ENCODE results near the gene ZEB2. TPM values are rescaled to one million over a fixed set of nuclear protein-coding genes. Genes with fewer than 3 reads are reported as not detected.

The ZEB2 gene
- total RNA-seq, 2 donors from 2014 or later = 49.5 to 61.1 TPM

DNA sequence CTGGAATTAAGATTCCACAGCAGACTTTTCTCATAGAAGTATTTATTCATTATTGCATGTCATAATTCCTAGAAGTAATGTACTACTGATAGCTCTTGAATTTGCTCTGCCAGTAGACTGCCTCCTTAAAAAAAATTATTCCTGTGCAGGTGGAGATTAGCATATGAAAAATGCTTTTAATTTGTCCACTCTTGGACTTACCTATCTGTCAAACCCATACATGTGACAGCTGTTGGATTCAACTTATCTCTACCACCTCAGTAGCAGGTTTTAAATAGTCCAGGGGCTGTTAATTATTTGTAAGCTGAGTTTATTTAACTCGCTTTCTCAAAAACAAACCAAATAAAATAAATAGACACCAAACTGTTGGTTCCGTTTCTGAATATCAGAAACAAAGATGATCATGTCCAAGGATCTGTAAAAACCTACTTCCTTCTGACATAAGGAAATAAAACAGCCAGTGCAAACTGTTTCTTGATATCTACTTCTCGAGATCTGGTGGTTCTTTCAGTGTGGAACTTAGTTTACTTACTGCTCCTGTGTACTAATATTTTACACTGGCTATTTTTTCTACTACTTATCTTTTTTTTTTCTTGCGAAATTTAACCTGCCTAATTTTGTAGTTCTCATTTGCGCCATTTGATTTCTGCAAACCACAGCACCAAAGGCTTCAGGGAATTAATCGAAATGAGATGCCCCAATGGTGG is 44.2 kb downstream of the ZEB2 start:
- Mint-ChIP-seq H3K4me1 (peaks cover 4% of the 10 kb centered on the region), H3K27me3 (peaks cover 7% of the 10 kb centered on the region), H3K27ac (no peak overlapping the region), H3K4me3 (no peak overlapping the region), H3K36me3 (ENCODE audit: low read depth) (no peaks in the 10 kb centered on the region)
- DNase-seq = no peak
- no peak for ATAC-seq
- no peaks in the 10 kb centered on the region for H3K9me3 ChIP-seq (ENCODE audit: control insufficient read depth, low read length, poor library complexity, severe bottlenecking)

DNA sequence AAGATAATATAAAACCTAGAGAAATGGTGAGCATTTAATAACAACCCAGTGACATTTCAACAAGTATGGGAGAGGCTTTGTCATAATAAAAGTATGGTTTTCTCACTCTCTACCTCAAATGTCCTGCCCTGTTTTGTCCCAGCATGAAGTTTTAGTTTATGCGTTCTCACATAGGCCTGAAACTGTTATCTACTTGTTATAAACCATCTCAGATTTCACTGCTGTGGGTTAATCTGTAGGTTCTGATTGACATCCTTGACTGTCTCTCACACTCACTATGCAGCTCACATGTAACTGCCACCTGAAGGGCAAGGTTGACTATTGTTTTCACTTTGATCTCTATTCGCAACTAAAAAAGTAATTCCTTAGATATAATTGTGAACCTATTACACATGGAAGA is 44.9 kb downstream of the ZEB2 start:
- peaks cover 7% of the 10 kb centered on the region for H3K27me3 Mint-ChIP-seq
- DNase-seq (no peak), ATAC-seq (no peak)
- H3K27ac Mint-ChIP-seq = no peak overlapping the region
- H3K4me3 Mint-ChIP-seq = no peak overlapping the region
- H3K9me3 ChIP-seq (ENCODE audit: control insufficient read depth, low read length, poor library complexity, severe bottlenecking) = no peaks in the 10 kb centered on the region
- H3K36me3 Mint-ChIP-seq (ENCODE audit: low read depth) = no peaks in the 10 kb centered on the region
- peaks cover 4% of the 10 kb centered on the region for H3K4me1 Mint-ChIP-seq

DNA sequence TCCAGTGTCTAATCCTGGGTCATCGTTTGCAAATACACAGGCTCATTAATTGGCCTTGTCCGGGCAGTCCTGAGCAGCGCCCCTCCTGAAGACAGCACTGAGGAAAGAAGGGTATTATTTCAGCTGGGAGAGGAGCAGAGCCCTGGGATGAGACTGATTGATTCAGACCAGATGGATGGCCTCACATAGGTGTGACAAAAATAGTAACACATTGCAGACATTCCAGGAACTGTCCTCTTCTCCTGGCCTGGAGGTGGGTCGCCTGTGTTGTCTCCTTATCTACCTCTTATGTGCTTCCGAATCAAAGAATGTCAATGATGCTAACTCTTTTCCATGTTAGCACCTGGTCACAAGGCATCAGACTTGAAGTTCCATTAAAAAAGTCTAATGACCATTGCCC is 45.9 kb downstream of the ZEB2 start:
- H3K36me3 Mint-ChIP-seq (ENCODE audit: low read depth) = no peaks in the 10 kb centered on the region
- no peak overlapping the region for H3K4me3 Mint-ChIP-seq
- H3K4me1 Mint-ChIP-seq = peaks cover 4% of the 10 kb centered on the region
- peaks cover 7% of the 10 kb centered on the region for H3K27me3 Mint-ChIP-seq
- H3K27ac Mint-ChIP-seq = no peak overlapping the region
- no peak for DNase-seq
- no peak for ATAC-seq
- no peaks in the 10 kb centered on the region for H3K9me3 ChIP-seq (ENCODE audit: control insufficient read depth, low read length, poor library complexity, severe bottlenecking)

DNA sequence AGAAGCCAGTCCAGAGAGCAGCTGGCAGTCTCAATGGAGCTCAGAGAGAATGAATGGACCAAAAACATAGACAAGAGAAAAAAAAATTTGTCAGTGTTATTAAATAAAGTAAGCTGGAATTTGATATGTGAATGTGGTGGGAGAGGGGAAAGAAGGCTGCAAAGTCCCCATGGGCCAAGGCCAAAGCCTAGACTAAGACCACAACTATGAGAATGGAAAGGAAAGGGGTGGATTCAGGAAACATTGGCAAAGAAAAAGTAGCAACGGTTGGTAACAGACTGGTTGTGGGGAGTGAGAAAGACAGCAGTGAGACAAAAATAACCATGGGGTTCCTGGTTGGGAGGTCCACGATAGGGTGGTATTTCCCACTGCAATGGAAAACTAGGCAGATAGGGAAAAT is 47.0 kb downstream of the ZEB2 start:
- no peak for ATAC-seq
- H3K4me1 Mint-ChIP-seq = peaks cover 5% of the 10 kb centered on the region

DNA sequence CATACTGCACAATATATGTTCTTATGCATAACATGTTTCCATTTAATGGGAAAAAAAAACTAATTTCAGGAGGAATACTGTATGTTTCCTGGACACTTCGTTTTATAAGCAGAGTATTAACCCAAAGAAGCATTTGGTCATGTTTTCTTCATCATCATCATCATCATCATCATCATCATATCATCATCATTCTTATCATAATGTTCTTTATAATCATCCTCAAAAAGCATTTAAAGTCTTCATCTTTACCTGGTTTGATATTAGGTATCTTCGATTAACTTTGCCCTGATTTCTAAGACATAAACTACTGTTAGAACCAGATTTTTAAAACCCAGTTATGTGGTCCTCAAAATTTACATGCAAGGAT is 47.9 kb downstream of the ZEB2 start:
- H3K36me3 Mint-ChIP-seq (ENCODE audit: low read depth) = no peaks in the 10 kb centered on the region
- DNase-seq = no peak
- H3K9me3 ChIP-seq (ENCODE audit: control insufficient read depth, low read length, poor library complexity, severe bottlenecking) = no peaks in the 10 kb centered on the region
- H3K27me3 Mint-ChIP-seq = peaks cover 14% of the 10 kb centered on the region
- no peak overlapping the region for H3K27ac Mint-ChIP-seq
- peaks cover 8% of the 10 kb centered on the region for H3K4me1 Mint-ChIP-seq
- no peak for ATAC-seq
- no peak overlapping the region for H3K4me3 Mint-ChIP-seq

More for the DNA sequence above, 47.0 kb downstream of the ZEB2 start:
- Mint-ChIP-seq H3K4me3 (no peak overlapping the region), H3K27me3 (peaks cover 14% of the 10 kb centered on the region), H3K27ac (no peak overlapping the region), H3K36me3 (ENCODE audit: low read depth) (no peaks in the 10 kb centered on the region)
- no peak for DNase-seq
- H3K9me3 ChIP-seq (ENCODE audit: control insufficient read depth, low read length, poor library complexity, severe bottlenecking) = no peaks in the 10 kb centered on the region

DNA sequence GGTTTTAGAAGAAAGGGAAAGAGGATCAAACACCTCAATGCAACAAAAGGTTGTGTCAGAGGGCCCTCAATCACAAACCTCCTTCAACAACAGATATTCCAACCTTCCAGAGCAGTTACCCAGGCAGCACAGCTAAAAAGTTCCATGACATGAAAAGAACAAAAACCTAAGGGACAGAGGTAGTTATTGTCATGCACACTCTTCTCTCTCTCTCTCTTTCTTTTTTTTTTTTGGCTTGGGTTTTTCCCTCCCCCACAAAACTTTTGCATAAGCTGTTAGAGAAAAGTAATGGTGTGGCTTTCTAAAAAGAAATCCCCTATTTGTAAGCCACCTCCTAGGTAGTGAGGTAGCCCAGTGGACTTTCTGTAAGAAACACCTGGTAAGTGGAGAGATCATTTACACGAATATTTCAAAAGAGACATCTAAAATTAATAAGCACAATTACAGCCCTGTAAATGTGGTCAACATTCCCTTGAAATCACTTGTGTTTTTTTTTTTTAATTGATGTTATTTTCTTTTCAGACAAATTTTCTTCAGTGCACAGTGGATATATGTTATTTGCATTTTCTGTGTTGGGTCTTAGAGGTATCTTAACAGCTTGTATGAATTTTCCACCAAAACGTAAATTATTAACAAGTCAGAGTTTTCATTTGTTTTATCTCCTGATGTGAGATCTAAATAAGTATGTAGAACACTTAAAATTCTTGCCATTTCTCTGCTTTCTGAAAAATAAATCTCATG is 48.4 kb downstream of the ZEB2 start:
- Mint-ChIP-seq H3K4me1 (peaks cover 8% of the 10 kb centered on the region), H3K27ac (no peak overlapping the region), H3K4me3 (peak overlapping the region; percentile 31), H3K27me3 (peaks cover 14% of the 10 kb centered on the region), H3K36me3 (ENCODE audit: low read depth) (no peaks in the 10 kb centered on the region)
- no peak for DNase-seq
- no peaks in the 10 kb centered on the region for H3K9me3 ChIP-seq (ENCODE audit: control insufficient read depth, low read length, poor library complexity, severe bottlenecking)
- ATAC-seq = peak; percentile 79

DNA sequence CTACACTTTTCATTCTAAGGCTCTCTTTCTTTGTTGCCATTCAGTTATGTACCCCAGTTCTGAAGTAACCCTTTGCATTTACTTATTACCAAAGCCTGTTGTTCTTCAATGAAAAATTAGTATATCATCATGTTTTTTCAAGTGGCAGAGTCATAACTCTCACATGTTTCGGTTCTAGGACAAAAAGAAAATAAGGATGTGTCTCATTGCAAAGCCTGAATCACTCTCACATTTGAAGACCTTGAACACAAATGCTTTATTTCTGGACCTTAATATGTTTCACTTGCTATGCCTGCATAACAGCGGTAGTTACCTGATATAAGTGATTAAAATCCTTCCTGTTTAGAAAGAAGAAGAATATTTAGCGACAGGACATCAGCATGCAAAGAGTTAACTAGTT is 49.1 kb downstream of the ZEB2 start:
- Mint-ChIP-seq H3K27me3 (peaks cover 14% of the 10 kb centered on the region), H3K36me3 (ENCODE audit: low read depth) (no peaks in the 10 kb centered on the region), H3K27ac (no peak overlapping the region), H3K4me1 (peaks cover 8% of the 10 kb centered on the region), H3K4me3 (no peak overlapping the region)
- ATAC-seq = no peak
- H3K9me3 ChIP-seq (ENCODE audit: control insufficient read depth, low read length, poor library complexity, severe bottlenecking) = no peaks in the 10 kb centered on the region
- DNase-seq = no peak

DNA sequence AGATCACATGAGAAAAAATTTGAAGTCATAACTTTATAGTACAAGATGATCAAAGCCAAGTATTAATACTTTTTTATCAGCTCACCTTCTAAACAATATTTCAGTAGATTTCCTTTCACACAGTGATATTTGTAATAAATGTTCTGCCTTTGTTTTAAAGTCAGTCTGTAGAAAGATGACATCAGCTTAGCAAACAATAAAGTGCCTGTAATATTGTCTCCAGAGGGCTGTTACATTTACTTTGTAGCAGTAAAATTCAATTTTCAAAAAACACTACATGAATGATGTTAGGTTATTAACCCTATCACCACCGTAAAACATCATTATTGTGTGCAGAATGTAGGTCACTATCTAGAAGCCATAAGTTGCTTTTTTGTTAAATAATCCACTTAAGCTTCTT is 49.6 kb downstream of the ZEB2 start:
- no peaks in the 10 kb centered on the region for H3K9me3 ChIP-seq (ENCODE audit: control insufficient read depth, low read length, poor library complexity, severe bottlenecking)
- no peak for DNase-seq
- Mint-ChIP-seq H3K27me3 (peaks cover 14% of the 10 kb centered on the region), H3K4me1 (peaks cover 8% of the 10 kb centered on the region), H3K4me3 (no peak overlapping the region), H3K27ac (no peak overlapping the region), H3K36me3 (ENCODE audit: low read depth) (no peaks in the 10 kb centered on the region)
- ATAC-seq = no peak

DNA sequence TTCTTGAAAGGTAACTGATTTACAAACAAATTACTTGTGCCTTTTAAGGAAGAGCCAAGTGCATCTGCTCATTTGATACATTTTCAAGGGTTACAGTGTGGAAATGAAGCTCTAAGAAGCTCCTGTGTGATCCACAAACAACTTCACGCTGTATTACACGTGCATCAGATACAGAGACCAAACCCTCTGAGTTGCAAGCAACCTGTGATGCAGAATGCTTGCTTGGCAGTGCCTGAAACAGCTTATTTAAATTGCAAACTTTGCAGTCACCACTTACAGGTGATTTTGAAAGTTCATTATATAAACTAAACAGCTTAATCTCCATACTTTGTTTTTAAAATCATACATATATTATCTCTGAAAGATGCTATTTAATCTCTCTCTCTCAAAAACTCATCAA is 50.1 kb downstream of the ZEB2 start:
- Mint-ChIP-seq H3K27me3 (peaks cover 14% of the 10 kb centered on the region), H3K4me3 (no peak overlapping the region), H3K36me3 (ENCODE audit: low read depth) (no peaks in the 10 kb centered on the region), H3K4me1 (peaks cover 8% of the 10 kb centered on the region), H3K27ac (no peak overlapping the region)
- no peaks in the 10 kb centered on the region for H3K9me3 ChIP-seq (ENCODE audit: control insufficient read depth, low read length, poor library complexity, severe bottlenecking)
- ATAC-seq (no peak), DNase-seq (no peak)

DNA sequence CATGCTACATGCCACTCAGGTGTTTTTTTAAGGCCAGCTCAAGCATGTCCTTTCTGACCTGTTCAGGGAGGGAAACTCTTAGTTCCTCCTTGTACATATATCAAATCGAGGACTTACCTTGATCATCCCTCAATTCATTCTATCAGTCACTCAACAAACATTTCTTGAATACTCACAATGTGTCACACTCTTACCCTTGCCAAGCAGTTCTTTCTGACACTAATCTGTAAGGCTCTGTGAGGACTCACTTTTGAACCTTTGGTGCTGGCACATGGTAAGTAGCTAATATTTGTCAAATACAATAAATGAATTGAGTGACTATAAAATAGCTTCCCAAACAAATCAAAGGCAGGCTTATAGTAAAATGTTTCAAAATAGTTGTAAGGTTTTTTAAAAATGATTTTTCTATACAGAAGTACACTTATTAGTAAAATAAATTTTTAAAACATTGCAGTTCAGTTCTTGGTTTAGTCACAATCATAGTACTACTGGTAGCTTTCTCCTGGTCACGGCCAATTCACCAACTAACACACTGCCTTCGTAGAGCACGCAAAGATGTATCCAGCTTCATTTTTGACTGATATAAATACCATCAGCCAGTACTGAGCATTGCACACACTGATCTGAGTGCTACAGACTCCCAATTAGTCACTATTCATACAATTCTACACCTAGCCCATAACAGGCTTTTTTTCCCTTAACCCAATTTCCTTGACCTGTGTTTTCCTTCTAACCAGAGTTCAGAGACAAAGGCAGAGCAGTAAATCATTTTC is 50.9 kb downstream of the ZEB2 start:
- peaks cover 8% of the 10 kb centered on the region for H3K4me1 Mint-ChIP-seq
- ATAC-seq (no peak), DNase-seq (no peak)
- H3K27ac Mint-ChIP-seq = no peak overlapping the region
- H3K4me3 Mint-ChIP-seq = no peak overlapping the region
- no peaks in the 10 kb centered on the region for H3K36me3 Mint-ChIP-seq (ENCODE audit: low read depth)
- H3K27me3 Mint-ChIP-seq = peaks cover 14% of the 10 kb centered on the region
- H3K9me3 ChIP-seq (ENCODE audit: control insufficient read depth, low read length, poor library complexity, severe bottlenecking) = no peaks in the 10 kb centered on the region

DNA sequence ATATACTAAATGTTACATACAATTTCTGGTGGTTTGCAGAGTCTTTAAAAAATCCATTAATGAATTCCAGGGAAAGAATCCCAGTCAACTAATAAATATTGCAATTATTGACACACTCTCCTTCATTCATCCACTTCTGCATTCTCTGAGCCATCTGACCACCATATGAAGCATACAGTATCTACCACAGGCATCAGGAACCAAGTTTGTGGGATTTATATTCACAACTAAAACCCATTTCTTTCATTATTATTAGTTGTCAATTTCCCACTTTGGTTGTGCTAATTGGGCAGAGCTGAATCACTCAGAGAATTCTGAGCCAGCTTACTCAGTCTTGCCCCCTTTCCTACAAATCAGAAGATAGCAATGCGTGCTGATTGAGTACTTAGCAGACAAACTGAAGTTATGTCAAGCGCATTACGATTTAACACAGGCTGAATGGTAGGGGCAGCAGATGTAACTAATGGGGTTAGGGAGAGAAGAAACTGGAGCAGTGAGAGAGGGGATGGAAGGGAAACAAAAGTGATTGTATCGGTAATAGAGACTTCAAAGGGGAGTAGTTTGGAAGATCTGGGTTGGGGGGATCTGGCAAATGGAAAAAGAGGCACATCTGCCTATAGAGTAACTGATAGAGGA is 52.3 kb downstream of the ZEB2 start:
- DNase-seq (no peak), ATAC-seq (no peak)
- H3K4me3 Mint-ChIP-seq = no peak overlapping the region
- H3K9me3 ChIP-seq (ENCODE audit: control insufficient read depth, low read length, poor library complexity, severe bottlenecking) = no peaks in the 10 kb centered on the region
- peaks cover 8% of the 10 kb centered on the region for H3K4me1 Mint-ChIP-seq
- peaks cover 3% of the 10 kb centered on the region for H3K36me3 Mint-ChIP-seq (ENCODE audit: low read depth)
- no peak overlapping the region for H3K27ac Mint-ChIP-seq
- H3K27me3 Mint-ChIP-seq = peaks cover 14% of the 10 kb centered on the region

DNA sequence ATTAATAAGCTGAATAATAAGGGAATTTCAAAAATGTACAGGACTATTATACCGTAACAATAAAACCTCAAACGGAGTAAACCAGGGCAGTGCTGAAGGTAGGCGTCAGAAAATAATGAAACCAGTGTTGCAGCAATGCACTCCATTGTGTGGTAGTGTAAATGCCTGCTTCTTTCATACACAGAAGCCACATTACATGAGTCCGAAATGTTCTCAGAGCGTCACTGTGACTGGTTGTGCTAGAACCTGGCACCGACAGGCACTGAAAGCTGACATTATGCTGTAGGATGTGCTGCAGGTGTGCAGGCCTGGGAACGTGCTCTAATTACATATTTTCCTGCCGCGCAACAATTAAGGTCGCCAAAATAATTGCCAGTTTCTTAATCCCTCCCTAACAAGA is 53.3 kb downstream of the ZEB2 start:
- peaks cover 14% of the 10 kb centered on the region for H3K27me3 Mint-ChIP-seq
- peaks cover 8% of the 10 kb centered on the region for H3K4me1 Mint-ChIP-seq
- H3K27ac Mint-ChIP-seq = no peak overlapping the region
- DNase-seq (no peak), ATAC-seq (no peak)
- H3K9me3 ChIP-seq (ENCODE audit: control insufficient read depth, low read length, poor library complexity, severe bottlenecking) = no peaks in the 10 kb centered on the region
- peaks cover 3% of the 10 kb centered on the region for H3K36me3 Mint-ChIP-seq (ENCODE audit: low read depth)
- H3K4me3 Mint-ChIP-seq = no peak overlapping the region

DNA sequence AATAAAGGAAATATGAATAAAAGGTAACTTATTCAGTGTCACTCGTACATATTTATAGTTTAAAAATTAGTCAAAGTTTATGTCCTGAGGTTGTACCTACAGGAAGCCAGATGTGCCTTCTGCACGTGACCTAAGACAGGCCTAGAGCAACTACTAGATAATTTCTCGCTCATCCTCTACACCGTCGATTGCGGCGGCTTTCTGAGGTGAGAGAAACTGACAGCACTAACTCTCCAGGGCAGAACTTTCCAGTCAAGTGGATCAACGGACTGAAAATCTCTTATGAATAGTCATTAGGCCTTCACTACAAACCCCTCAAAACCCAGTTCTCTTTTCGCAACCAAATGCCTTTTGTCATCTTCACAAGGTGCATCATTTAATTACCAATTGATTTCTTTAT is 54.2 kb downstream of the ZEB2 start:
- no peak overlapping the region for H3K27ac Mint-ChIP-seq
- H3K27me3 Mint-ChIP-seq = peaks cover 7% of the 10 kb centered on the region
- ATAC-seq (no peak), DNase-seq (no peak)
- H3K4me1 Mint-ChIP-seq = peaks cover 4% of the 10 kb centered on the region
- no peak overlapping the region for H3K4me3 Mint-ChIP-seq
- H3K9me3 ChIP-seq (ENCODE audit: control insufficient read depth, low read length, poor library complexity, severe bottlenecking) = no peaks in the 10 kb centered on the region
- H3K36me3 Mint-ChIP-seq (ENCODE audit: low read depth) = peaks cover 3% of the 10 kb centered on the region
